Measurements from ENCODE around the gene PRR7.

DNA sequence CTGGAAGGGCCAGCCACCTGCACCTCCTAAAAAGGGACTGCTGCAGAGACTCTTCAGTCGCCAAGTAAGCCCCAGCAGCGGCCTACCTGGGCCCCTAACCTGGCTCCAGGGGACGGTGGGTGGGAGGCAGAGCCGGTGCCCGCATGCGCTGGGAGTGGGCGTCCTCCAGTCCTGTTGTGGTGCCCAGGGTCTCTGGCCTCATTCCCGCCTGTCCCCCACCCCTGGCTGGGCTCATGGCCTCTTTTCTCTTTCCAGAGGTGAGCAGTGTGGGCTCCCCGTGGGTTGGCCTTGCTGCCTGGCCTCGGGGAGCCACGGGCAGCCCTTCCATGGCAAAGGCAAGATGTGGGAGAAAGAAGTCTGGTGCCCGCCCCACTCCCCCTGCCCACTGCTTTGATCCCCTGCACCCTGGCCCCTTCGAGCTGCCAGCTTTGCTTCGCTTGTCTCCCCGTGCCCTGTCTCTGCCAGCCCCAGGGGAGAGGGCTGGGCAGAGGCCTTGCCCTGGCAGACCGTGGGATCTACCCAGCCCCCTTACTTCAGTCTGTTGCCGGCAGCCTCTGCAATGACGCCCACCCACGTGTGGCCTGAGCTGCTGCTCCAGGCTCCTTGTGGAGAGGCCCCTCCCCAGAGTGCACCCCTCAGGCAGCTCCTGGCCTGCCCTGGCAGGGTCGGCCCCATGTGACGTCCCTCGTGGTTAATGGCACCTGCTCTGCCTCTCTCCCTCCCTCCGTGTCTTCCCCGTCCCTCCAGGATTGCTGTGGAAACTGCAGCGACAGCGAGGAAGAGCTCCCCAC lies 5.4 kb upstream of the PRR7 start:
- TF ChIP-seq, protein P1, sequence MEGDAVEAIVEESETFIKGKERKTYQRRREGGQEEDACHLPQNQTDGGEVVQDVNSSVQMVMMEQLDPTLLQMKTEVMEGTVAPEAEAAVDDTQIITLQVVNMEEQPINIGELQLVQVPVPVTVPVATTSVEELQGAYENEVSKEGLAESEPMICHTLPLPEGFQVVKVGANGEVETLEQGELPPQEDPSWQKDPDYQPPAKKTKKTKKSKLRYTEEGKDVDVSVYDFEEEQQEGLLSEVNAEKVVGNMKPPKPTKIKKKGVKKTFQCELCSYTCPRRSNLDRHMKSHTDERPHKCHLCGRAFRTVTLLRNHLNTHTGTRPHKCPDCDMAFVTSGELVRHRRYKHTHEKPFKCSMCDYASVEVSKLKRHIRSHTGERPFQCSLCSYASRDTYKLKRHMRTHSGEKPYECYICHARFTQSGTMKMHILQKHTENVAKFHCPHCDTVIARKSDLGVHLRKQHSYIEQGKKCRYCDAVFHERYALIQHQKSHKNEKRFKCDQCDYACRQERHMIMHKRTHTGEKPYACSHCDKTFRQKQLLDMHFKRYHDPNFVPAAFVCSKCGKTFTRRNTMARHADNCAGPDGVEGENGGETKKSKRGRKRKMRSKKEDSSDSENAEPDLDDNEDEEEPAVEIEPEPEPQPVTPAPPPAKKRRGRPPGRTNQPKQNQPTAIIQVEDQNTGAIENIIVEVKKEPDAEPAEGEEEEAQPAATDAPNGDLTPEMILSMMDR (IDR thresholded peaks at IDR 0.05; ENCODE audit: poor library complexity, severe bottlenecking): no peak
- TF ChIP-seq RAD21 (conservative IDR thresholded peaks at IDR 0.05) (no peak), REST (IDR thresholded peaks at IDR 0.05; ENCODE audit: borderline replicate concordance) (no peak), EZH2 (IDR thresholded peaks at IDR 0.05; ENCODE audit: borderline replicate concordance, insufficient read depth, low read length, poor library complexity, severe bottlenecking) (no peak)
